HepG2 (cell line): ENCODE measurements around the gene HTR1D.

Source experiments
- CHD2 ChIP-seq: IDR thresholded peaks from 2 replicates; pipeline ENCODE4 v1.6.1; 2011; ENCODE audit warnings: low read depth, low read length, improper control_type of control experiment
- GLI4 ChIP-seq: sonication (generic); formaldehyde crosslinking; IDR thresholded peaks from 2 replicates; pipeline ENCODE4 v1.5.1; 2020; ENCODE audit warnings: missing genetic modification reagents, mild to moderate bottlenecking, moderate library complexity, borderline replicate concordance

GRCh38 chr1:23193391-23194118, 23.7 kb downstream of the HTR1D start:
- TF ChIP-seq GLI4 (CRISPR knock-in tag) (no peak), CHD2 (no peak)
